ENCODE data around the gene RPL27A. TPM values are rescaled to one million over a fixed set of nuclear protein-coding genes. Genes with fewer than 3 reads are reported as not detected.

The RPL27A gene
- total RNA-seq, 4 donors from 2014 or later: 635 to 791 (median 757) TPM

- DNase-seq (ENCODE audit: low spot score) (no peak), ATAC-seq (ENCODE audit: low FRiP score) (no peak)
- TF ChIP-seq CTCF (IDR thresholded peaks at IDR 0.05): no peak
Observed at GRCh38 chr11:8722809-8723208, 40.2 kb downstream of the RPL27A start.

GRCh38 chr11:8723711-8724110 lies 41.1 kb downstream of the RPL27A start:
- ATAC-seq (ENCODE audit: low FRiP score): no peak
- DNase-seq (ENCODE audit: low spot score): no peak
- TF ChIP-seq CTCF (IDR thresholded peaks at IDR 0.05): no peak

GRCh38 chr11:8724682-8725081 lies 42.1 kb downstream of the RPL27A start:
- TF ChIP-seq CTCF (IDR thresholded peaks at IDR 0.05): no peak
- ATAC-seq (ENCODE audit: low FRiP score): no peak
- DNase-seq (ENCODE audit: low spot score): no peak

GRCh38 chr11:8726395-8726794 lies 43.8 kb downstream of the RPL27A start:
- TF ChIP-seq CTCF (IDR thresholded peaks at IDR 0.05): no peak
- DNase-seq (ENCODE audit: low spot score): no peak

GRCh38 chr11:8728563-8728962 lies 46.0 kb downstream of the RPL27A start:
- DNase-seq (ENCODE audit: low spot score) (no peak), ATAC-seq (ENCODE audit: low FRiP score) (no peak)
- TF ChIP-seq CTCF (IDR thresholded peaks at IDR 0.05): no peak

More at GRCh38 chr11:8726395-8726794, 43.8 kb downstream of the RPL27A start:
- no peak for ATAC-seq (ENCODE audit: low FRiP score)

GRCh38 chr11:8729067-8729466 lies 46.5 kb downstream of the RPL27A start:
- no peak for ATAC-seq (ENCODE audit: low FRiP score)
- no peak for DNase-seq (ENCODE audit: low spot score)
- TF ChIP-seq CTCF (IDR thresholded peaks at IDR 0.05): no peak

- ATAC-seq (ENCODE audit: low FRiP score): no peak
- DNase-seq (ENCODE audit: low spot score): no peak
- no peak for TF ChIP-seq CTCF (IDR thresholded peaks at IDR 0.05)
Observed at GRCh38 chr11:8729837-8730696, 47.5 kb downstream of the RPL27A start.

Measured in omental fat pad (tissue), 4 donors.